Mesothelial cell of epicardium (in vitro differentiated cells): ENCODE data around the gene ZDHHC18. TPM values are rescaled to one million over a fixed set of nuclear protein-coding genes. Genes with fewer than 3 reads are reported as not detected.
"Not testable (repeated sequence)": the region's sequence is repeated elsewhere in the genome, so short reads cannot be mapped to it uniquely, and the experiment has no call there.

Source experiments
- DNase-seq, 2 experiments: peaks; one replicate each; pipeline ENCODE4 v3.0.0; 2021; ENCODE audit warnings: low spot score in 2 of 2; ENCODE audit not compliant: unreplicated experiment in 2 of 2
- H3K27ac Mint-ChIP-seq: 2 replicates; pipeline ENCODE4 v1.8.0; 2021; ENCODE audit warnings: mixed read lengths
- H3K27me3 Mint-ChIP-seq: 2 replicates; pipeline ENCODE4 v1.8.0; 2021; ENCODE audit warnings: low read depth, mixed read lengths
- H3K36me3 Mint-ChIP-seq: 2 replicates; pipeline ENCODE4 v1.8.0; 2021; ENCODE audit warnings: mixed read lengths
- H3K4me1 Mint-ChIP-seq: 2 replicates; pipeline ENCODE4 v1.8.0; 2021; ENCODE audit warnings: mixed read lengths
- H3K4me3 Mint-ChIP-seq: 2 replicates; pipeline ENCODE4 v1.8.0; 2021; ENCODE audit warnings: mild to moderate bottlenecking, moderate library complexity, mixed read lengths
- H3K9me3 Mint-ChIP-seq: 2 replicates; pipeline ENCODE4 v1.8.0; 2021; ENCODE audit warnings: mixed read lengths
- total RNA-seq: library from RNA; stranded (reverse); gene quantifications from 3 replicates; pipeline ENCODE4 v1.2.1, GENCODE V29; 2021
- TF ChIP-seq, protein P1 (sequence below): fragments of 200-600 bp; sonication (generic); IDR thresholded peaks from one replicate; pipeline ENCODE4 v1.5.0; 2021; ENCODE audit warnings: antibody characterized with exemption; ENCODE audit not compliant: unreplicated experiment

ZDHHC18 gene
- total RNA-seq, 1 donor from 2014 or later = 28.8 TPM

DNA sequence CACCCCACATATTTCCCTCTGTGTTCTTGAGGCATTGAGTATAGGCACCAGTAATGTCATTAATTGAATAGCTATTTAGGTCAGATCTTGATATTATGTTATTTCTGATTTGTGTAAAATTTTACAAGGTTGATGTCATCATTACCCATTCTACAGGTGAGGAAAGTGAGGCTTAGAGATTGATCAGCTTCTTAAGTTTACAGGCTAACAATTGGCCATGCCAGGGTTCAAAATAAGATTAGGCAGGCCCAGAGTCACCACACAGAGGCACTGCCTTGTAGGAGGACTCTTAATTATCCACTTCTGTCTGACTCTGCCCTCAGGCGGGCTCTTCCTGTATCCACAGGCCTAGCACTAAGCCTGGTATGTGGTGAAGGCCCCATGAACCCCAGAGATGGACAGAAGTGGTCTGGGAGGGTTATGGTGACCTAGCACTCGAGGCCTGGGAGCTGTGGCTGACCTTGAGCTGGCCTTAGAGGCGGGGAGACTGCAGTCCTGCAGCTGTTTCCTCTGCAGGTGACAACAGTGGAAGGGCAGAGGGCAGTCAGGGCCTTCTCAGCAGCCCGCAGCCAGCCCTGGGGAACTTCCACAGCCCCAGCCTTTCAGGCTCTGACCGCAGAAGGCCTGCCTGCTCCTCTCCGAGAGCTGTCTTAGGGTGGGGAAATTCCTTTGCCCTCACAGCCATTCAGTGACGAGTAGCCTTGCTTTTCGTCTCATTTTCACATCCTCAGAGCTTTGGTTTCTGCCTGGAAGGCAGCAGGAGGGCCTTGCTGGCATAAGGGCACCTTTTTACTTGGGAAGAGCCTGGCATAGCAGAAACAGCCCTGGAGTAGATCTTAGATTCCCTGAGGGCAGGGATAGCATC, 12.2 kb downstream of the ZDHHC18 start:
- no peak for DNase-seq
- no peaks in the 10 kb centered on the region for H3K4me1 Mint-ChIP-seq
- TF ChIP-seq, protein P1, sequence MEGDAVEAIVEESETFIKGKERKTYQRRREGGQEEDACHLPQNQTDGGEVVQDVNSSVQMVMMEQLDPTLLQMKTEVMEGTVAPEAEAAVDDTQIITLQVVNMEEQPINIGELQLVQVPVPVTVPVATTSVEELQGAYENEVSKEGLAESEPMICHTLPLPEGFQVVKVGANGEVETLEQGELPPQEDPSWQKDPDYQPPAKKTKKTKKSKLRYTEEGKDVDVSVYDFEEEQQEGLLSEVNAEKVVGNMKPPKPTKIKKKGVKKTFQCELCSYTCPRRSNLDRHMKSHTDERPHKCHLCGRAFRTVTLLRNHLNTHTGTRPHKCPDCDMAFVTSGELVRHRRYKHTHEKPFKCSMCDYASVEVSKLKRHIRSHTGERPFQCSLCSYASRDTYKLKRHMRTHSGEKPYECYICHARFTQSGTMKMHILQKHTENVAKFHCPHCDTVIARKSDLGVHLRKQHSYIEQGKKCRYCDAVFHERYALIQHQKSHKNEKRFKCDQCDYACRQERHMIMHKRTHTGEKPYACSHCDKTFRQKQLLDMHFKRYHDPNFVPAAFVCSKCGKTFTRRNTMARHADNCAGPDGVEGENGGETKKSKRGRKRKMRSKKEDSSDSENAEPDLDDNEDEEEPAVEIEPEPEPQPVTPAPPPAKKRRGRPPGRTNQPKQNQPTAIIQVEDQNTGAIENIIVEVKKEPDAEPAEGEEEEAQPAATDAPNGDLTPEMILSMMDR = no peak
- peak overlapping the region; percentile 22 for H3K27ac Mint-ChIP-seq
- H3K4me3 Mint-ChIP-seq = no peak overlapping the region
- no peaks in the 10 kb centered on the region for H3K27me3 Mint-ChIP-seq
- H3K9me3 Mint-ChIP-seq = no peaks in the 10 kb centered on the region
- peaks cover 37% of the 10 kb centered on the region for H3K36me3 Mint-ChIP-seq

DNA sequence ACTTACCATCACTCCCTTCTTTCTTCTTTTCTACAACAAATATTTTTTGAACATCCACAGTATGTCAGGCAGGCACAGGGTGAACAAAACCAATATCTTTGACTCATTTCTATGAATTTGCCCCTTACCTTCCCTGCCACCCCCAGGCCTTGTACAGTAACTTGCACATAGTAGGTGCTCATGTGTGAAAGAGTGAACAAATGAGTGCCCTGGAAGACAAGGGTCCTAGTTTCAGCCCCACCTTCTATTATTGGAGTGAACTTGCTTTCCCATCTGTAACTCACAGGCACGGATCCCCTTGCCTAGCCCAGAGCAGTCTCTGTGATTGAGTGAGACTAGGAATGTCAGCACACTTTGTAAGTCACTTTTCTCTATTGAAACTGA, 12.8 kb downstream of the ZDHHC18 start:
- peak overlapping the region; percentile 22 for H3K27ac Mint-ChIP-seq
- no peaks in the 10 kb centered on the region for H3K9me3 Mint-ChIP-seq
- H3K4me1 Mint-ChIP-seq = no peaks in the 10 kb centered on the region
- peaks cover 31% of the 10 kb centered on the region for H3K36me3 Mint-ChIP-seq
- no peak overlapping the region for H3K4me3 Mint-ChIP-seq
- no peaks in the 10 kb centered on the region for H3K27me3 Mint-ChIP-seq
- TF ChIP-seq, protein P1 = no peak
- DNase-seq = no peak

DNA sequence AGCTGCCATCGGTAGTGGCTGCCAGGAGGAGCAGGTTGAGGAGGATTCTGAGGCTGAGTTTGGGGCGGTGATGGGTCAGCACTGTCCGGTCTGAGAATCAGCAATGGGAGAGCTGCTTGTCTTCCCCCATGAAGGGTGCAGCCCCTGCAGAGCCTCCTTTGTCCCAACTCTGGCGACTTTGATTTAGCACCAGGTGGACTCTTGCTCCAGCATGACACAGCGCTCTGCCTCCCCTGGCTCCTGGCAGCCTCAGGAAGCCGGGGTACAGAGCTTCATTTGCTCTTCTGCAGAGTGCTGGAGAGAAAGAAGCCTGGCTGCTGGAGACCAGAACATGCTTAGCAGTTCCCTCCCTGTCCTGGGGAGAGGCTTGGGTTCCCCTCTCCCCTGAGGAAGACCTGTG, 13.3 kb downstream of the ZDHHC18 start:
- Mint-ChIP-seq H3K36me3 (peaks cover 27% of the 10 kb centered on the region), H3K4me1 (no peaks in the 10 kb centered on the region), H3K27me3 (no peaks in the 10 kb centered on the region), H3K4me3 (no peak overlapping the region), H3K27ac (no peak overlapping the region), H3K9me3 (no peaks in the 10 kb centered on the region)
- no peak for DNase-seq
- TF ChIP-seq, protein P1 = no peak

DNA sequence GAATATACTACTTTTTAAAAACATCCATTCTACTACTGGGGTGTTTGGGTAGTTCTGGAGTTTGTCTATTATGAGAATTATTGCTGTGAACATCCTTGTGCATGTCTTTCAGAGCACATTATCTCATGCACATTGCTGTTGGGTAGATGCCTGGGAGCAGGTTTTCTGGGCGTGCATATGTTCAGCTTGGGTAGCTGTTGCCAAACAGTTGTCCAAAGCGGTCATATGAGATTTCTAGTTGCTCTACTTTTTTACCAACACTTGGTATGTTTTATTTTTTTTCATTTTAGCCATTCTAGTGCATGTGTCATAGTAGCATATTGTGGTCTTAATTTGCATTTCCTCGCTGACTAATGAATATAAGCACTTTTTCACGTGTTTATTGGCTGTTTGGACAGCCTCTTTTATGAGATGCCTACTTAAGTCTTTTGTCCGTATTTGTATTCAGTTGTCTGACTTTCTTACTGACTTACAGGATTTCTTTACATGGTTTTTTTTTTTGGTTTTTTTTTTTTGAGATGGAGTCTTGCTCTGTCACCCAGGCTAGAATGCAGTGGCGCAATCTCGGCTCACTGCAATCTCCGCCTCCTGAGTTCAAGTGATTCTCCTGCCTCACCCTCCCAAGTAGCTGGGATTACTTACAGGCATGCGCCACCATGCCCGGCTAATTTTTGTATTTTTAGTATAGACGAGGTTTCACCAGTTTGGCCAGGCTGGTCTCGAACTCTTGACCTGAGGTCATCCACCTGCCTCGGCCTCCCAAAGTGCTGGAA, 18.1 kb downstream of the ZDHHC18 start:
- H3K9me3 Mint-ChIP-seq = no peaks in the 10 kb centered on the region
- TF ChIP-seq, protein P1 = no peak
- H3K27ac Mint-ChIP-seq = no peak overlapping the region
- no peaks in the 10 kb centered on the region for H3K4me1 Mint-ChIP-seq
- DNase-seq = no peak
- H3K4me3 Mint-ChIP-seq = no peak overlapping the region
- no peaks in the 10 kb centered on the region for H3K27me3 Mint-ChIP-seq
- H3K36me3 Mint-ChIP-seq = peaks cover 23% of the 10 kb centered on the region

DNA sequence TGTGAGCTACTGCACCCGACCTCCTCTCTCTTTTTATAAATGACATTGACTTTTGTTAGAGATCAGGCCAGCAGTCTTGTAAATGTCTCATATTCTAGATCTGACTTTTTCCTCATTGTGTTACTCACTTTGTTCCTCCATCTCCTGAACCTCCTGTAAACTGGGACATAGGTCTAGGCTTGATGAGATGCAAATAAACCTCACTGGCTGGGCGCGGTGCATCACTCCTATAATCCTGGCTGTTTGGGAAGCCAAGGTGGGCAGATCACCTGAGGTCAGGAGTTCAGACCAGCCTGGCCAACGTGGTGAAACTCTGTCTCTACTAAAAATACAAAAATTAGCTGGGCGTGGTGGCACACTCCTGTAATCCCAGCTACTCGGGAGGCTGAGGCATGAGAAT, 21.3 kb downstream of the ZDHHC18 start:
- H3K27me3 Mint-ChIP-seq, H3K4me1 Mint-ChIP-seq, DNase-seq, H3K4me3 Mint-ChIP-seq, H3K9me3 Mint-ChIP-seq, H3K27ac Mint-ChIP-seq: not testable (repeated sequence)
- peaks cover 39% of the 10 kb centered on the region for H3K36me3 Mint-ChIP-seq

DNA sequence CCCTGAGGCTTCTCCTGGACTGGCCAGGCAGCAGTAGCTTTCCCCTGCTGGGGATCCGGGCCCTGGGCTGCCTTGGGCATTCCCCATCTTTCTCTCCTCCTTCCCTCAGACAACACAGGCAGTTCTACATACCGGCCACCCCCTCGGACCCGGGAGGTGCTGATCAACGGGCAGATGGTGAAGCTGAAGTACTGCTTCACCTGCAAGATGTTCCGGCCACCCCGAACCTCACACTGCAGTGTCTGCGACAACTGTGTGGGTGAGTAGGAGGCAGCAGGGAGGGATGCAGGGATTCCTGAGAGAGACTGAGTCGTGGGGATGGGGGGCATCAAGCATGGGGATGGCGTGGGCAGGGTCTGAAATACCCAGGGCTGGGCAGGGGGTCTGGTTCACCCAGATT, 22.0 kb downstream of the ZDHHC18 start:
- DNase-seq = no peak
- Mint-ChIP-seq H3K27me3 (no peaks in the 10 kb centered on the region), H3K27ac (no peak overlapping the region), H3K4me3 (no peak overlapping the region), H3K9me3 (no peaks in the 10 kb centered on the region), H3K4me1 (no peaks in the 10 kb centered on the region), H3K36me3 (peaks cover 42% of the 10 kb centered on the region)
- TF ChIP-seq, protein P1 = no peak
